HT1080 (cell line): ENCODE measurements around the gene LRRC31. TPM values are rescaled to one million over a fixed set of nuclear protein-coding genes. Genes with fewer than 3 reads are reported as not detected.

Experiments
- DNase-seq: peaks from one replicate; pipeline ENCODE4 v3.0.0-alpha.2; 2015; ENCODE audit warnings: low read depth
- total RNA-seq: library from RNA; depleted of rRNA; stranded (reverse); fragments of >200 nt; shearing (Covaris generic); gene quantifications from 2 replicates; pipeline ENCODE4 v1.2.3, GENCODE V29; 2014; rRNA removed

The LRRC31 gene
- total RNA-seq, 1 experiment from 2014 or later = not detected

- no peak for DNase-seq
Measured at GRCh38 chr3:169813757-169814517, 55.8 kb downstream of the LRRC31 start.

GRCh38 chr3:169813278-169813677 lies 56.5 kb downstream of the LRRC31 start:
- no peak for DNase-seq

DNA sequence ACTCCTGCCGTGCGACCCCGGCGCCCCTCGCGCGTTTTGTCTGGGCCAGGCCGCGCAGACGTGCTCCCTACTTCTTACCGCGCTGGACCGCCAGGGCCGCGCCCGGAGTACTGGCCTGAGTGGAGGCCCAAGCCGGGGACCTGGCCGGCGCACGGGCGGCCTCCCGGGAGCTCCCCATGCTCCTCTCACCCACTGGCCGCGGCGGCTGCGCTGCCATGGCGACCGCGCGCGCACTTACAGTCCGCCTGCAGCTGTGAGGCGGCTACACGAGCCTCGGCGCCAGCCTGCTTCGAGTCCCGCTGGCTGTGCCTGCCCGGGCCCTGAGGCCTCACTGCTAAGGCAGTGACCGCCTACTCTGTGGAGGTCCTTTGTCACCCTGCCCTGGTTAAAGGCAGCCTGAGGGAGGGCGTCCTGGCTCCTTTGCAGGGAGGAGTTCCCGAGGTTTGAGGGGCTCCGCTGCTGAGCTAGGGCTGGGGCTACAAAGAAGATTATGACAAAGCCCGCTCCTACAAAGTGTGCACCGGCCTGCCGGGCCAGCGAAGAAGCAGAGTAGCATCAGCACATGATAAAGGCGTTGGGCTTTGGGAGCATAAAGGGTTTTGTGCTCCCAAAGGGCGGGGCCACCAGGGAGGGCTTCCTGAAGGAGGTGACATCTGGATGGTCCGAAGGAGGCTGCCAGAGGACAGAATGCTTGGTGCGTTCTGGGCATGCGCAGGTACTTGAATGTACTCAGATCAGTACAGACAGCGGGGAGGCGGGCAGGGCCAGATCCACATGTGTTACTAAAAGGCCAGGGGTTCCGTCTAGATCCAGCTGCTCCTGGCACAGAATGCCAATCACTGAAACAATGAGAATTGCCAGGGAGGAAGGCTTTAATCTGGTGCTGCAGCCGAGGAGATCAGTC lies 57.2 kb downstream of the LRRC31 start, which contains the start of the genes LRRC34 and LRRIQ4:
Gene LRRC34 (minus strand): TSS at position 573 of the 904 bp plus-strand sequence. CDS start 356 bp downstream, at position 217.
Gene LRRIQ4 (plus strand): TSS at position 539 of the 904 bp plus-strand sequence. CDS start 9,052 bp downstream, outside the sequence.
- DNase-seq = no peak

DNA sequence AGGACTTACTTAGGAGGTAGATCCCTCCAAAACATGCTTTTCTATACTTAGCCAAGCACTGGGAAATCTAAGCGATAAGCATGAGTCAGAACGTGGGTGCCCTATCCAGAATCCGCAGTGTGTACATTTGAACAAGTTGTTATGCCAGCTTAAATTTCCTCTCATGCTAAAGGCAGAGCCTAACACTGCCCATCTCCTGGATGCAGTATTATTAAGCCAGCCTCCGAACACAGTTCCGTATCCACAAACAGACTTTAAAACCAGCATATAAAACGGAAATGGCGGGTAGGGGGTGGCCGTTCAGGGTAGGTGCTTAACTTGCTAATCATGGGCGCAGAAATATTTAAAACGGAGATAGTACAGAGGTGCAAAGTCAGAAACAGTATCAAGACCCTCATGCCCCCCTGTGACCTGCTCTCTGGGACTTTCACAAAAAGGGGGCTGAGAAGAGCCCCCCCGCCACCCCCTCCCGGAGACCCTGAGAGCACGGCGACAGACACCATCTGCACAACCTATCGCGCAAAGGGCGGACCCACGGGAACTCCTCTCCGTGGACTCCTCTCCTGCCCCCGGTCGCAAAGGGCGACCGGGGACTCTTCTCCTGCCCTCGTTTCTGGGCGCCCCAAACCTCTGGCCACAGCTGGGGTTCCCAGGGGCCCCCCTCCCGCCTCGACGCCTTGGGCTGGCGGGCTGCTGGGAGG lies 58.0 kb downstream of the LRRC31 start:
- DNase-seq = no peak

DNA sequence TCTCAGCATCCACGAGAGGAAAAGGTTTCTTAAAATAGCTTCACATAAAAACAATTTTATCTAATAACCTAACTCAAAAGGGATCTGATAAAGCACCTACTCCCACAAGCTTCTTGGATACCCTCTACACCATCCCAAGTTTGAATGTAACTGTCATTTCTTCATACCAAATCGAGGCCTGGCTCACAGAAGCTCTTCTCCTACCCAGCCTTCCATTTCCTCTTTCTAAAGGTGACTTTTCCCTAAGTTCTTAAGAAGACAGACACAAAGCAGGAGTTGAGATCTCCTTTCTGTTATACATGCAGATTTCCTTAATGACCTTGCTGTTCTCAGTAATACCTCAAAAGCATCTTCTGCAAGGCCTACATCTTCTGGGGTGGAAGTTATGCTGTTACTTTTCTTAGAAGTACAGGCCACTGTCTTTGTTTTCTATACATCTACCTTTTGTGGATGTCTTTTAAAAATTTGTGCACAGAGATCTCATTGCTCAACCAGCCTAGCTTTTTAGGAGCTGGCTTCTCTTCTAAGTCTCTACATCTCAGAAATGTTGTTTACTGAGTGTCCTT lies 60.4 kb downstream of the LRRC31 start:
- no peak for DNase-seq

DNA sequence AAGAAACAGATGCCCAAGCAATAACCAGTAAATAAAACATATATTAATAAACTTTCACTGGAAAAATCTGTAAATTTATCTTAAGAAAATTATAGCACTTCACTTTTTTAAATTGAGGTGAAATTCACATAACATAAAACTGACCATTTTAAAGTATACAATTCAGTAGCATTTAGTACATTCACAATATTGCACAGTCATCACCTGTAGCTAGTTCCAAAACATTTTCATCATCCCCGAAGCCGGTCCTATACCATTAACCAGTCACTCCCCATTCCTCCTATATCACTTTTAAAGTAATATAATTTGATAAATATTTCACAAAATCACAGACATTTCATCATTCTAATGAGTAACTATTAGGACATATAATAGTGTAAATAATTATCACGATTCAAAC lies 65.1 kb downstream of the LRRC31 start:
- DNase-seq = no peak

DNA sequence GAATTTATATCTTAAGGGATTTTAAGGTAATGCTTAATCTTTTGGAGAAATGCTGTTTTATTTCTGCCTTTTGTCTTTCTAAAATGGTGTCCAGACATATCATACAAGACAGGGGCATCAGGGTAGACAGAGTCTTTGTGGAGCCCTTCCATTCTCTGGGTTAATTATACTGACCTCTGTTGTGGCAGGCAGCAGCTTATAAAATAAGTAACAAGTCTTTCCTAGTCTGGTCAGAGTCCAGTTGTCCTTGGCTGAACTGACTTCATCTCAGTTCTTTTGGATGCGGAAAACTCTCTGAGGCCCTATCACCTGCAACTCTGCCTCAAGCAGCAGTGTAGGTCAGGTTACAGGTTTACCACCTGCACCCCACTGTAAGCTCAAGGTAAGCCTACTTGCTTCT lies 77.4 kb downstream of the LRRC31 start:
- DNase-seq = no peak

DNA sequence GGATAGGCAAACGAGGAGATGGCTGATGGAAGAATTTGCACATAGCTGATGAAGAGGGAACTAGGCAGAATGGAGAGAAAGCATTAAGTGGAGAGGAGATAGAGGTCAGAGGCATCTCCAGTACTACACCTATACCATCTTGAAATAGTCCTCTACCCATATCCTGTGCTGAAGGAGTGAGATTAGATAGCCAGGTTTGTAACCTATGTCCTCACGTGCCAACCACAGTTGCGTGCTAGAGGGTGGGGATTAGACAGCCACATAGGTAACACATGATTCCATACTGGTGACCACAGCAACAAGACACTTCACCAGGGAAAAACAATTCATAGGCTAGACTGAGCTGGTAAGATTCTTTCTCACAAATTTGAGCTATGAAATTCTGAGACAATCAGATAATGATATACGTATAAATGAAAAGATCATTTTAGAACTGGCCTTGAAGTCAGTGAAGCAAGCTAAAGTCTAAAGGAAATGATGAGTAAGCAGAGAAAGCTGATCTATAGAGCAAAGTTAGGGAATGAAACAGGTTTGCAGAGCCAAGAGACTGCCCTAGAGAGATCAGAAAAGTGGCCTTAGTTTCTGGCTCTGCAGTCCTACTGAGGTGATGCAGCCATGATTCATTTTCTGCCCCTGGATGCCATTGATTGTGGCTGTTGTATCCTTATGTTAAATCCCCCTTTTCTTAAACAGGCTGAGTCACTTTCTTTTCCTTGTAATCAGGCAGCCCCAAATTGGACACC lies 78.9 kb downstream of the LRRC31 start:
- DNase-seq = peak; percentile 77

DNA sequence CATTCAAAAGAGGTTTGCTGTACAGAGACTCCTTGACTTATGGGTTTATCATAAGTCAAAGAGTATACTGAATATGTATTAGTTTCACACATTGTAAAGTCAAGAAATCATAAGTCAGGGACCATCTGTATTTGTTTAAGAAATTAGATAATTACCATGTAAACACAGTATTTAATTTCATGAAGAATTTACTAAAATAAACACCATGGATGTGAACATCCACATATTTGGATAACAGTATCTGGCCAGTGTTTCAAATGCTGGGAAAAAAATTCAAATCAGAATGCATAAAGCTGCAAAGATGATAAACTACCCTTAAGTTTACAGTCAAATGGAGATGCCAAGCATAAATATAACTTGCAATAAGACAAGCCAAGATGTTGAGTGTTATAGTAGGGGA lies 79.5 kb downstream of the LRRC31 start:
- no peak for DNase-seq

Other genes starting within 250 kb of the LRRC31 start
- gene MECOM, start 206.2 kb downstream of the LRRC31 start, total RNA-seq = 5.3 and 10.9 TPM in 2 replicates
- 52.4 and 143 TPM in 2 replicates for gene TERC, start 104.9 kb downstream of the LRRC31 start, total RNA-seq
- gene ACTRT3, start 100.4 kb downstream of the LRRC31 start, total RNA-seq = not detected in 2 replicates
- 23.1 and 23.6 TPM in 2 replicates for gene MYNN, start 96.5 kb downstream of the LRRC31 start, total RNA-seq
- gene LRRIQ4, start 57.1 kb downstream of the LRRC31 start, total RNA-seq = not detected in 2 replicates
- not detected in 2 replicates for gene LRRC34, start 57.0 kb downstream of the LRRC31 start, total RNA-seq
- not detected in 2 replicates for gene SAMD7, start 41.6 kb upstream of the LRRC31 start, total RNA-seq
- 36.3 and 42.9 TPM in 2 replicates for gene SEC62, start 96.9 kb upstream of the LRRC31 start, total RNA-seq
- 2.8 and 4.2 TPM in 2 replicates for gene GPR160, start 168.1 kb upstream of the LRRC31 start, total RNA-seq